ENCODE results near the gene NECTIN4.

DNA sequence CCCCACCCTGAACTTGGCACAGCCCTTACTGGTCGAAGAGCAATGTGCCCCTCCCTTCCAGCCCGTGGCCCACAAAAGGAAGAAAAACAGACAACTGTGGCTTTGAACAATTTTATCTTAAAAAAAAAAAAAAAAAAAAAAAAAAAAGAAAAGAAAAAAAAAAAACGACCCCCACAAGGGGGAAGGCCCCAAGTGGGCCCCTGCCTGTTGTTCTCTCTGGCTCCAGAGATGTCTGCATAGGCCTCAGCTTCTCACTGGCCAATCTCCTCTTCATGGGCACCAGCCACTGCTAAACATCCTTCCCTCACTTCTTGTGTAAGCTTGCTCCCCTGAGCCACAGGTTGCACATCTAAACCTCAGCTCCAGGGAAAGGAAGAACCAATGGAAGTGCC lies 50.2 kb downstream of the NECTIN4 start:
- TF ChIP-seq POLR2AphosphoS5 (IDR thresholded peaks at IDR 0.05; ENCODE audit: borderline replicate concordance, low read depth, low read length) (no peak), FOXP2 (optimal IDR thresholded peaks at IDR 0.05; ENCODE audit: control extremely low read depth, extremely low read length, insufficient read depth) (no peak), EZH2 (IDR thresholded peaks at IDR 0.05) (no peak)
